Trophoblast cell (in vitro differentiated cells and primary cell): Measurements from ENCODE around the gene LLGL2.

Experiments used
- DNase-seq, 2 donors: peaks; one replicate each; pipeline ENCODE4 v3.0.0-alpha.2; 2016
- H2AFZ ChIP-seq: 2 replicates; pipeline ENCODE4 v1.6.1; 2013; ENCODE audit warnings: low read length, moderate library complexity, mild to moderate bottlenecking; ENCODE audit not compliant: insufficient read depth, poor library complexity
- H2AK5ac ChIP-seq: 2 replicates; pipeline ENCODE4 v1.6.1; 2013; ENCODE audit warnings: mild to moderate bottlenecking, low read length
- H2BK120ac ChIP-seq: 2 replicates; pipeline ENCODE4 v1.6.1; 2013; ENCODE audit warnings: low read length, mild to moderate bottlenecking, moderate library complexity; ENCODE audit not compliant: insufficient read depth, poor library complexity
- H2BK12ac ChIP-seq: 2 replicates; pipeline ENCODE4 v1.6.1; 2013; ENCODE audit warnings: mild to moderate bottlenecking, low read length, moderate library complexity
- H2BK5ac ChIP-seq: 2 replicates; pipeline ENCODE4 v1.6.1; 2013; ENCODE audit warnings: low read length, low read depth, moderate library complexity, mild to moderate bottlenecking; ENCODE audit not compliant: poor library complexity
- H3K14ac ChIP-seq: 2 replicates; pipeline ENCODE4 v1.6.1; 2013; ENCODE audit warnings: mild to moderate bottlenecking, low read length
- H3K18ac ChIP-seq: 2 replicates; pipeline ENCODE4 v1.6.1; 2013; ENCODE audit warnings: mild to moderate bottlenecking, low read length
- H3K23ac ChIP-seq: 2 replicates; pipeline ENCODE4 v1.6.1; 2013; ENCODE audit warnings: low read length
- H3K27ac ChIP-seq: 2 replicates; pipeline ENCODE4 v1.5.1; 2013; ENCODE audit warnings: low read depth, mild to moderate bottlenecking, inconsistent platforms, low read length, moderate library complexity
- H3K27me3 ChIP-seq: 2 replicates; pipeline ENCODE4 v1.6.1; 2013; ENCODE audit warnings: inconsistent platforms, mild to moderate bottlenecking, low read length, moderate library complexity; ENCODE audit not compliant: insufficient read depth
- H3K36me3 ChIP-seq, 2 experiments: 1 replicate in 1 of 2; 2 replicates in 1 of 2; pipeline ENCODE4 v1.6.1; 2013; ENCODE audit warnings: low read length in 2 of 2, mild to moderate bottlenecking in 2 of 2, moderate library complexity in 1 of 2; ENCODE audit not compliant: insufficient read depth in 2 of 2, control insufficient read depth in 1 of 2
- H3K4ac ChIP-seq: 2 replicates; pipeline ENCODE4 v1.6.1; 2013; ENCODE audit warnings: low read depth, mild to moderate bottlenecking, low read length, moderate library complexity
- H3K4me1 ChIP-seq, 2 experiments: 1 replicate in 1 of 2; 2 replicates in 1 of 2; pipeline ENCODE4 v1.6.1; 2013; ENCODE audit warnings: low read length in 2 of 2, mild to moderate bottlenecking in 2 of 2, moderate library complexity in 1 of 2; ENCODE audit not compliant: insufficient read depth in 2 of 2, control insufficient read depth in 1 of 2
- H3K4me2 ChIP-seq: 2 replicates; pipeline ENCODE4 v1.6.1; 2013; ENCODE audit warnings: inconsistent platforms, mild to moderate bottlenecking, low read length, moderate library complexity
- H3K4me3 ChIP-seq: 2 replicates; pipeline ENCODE4 v1.5.1; 2013; ENCODE audit warnings: mild to moderate bottlenecking, low read depth, low read length, inconsistent platforms
- H3K79me1 ChIP-seq: one replicate; pipeline ENCODE4 v1.6.1; 2013; ENCODE audit warnings: low read length
- H3K79me2 ChIP-seq: 2 replicates; pipeline ENCODE4 v1.6.1; 2013; ENCODE audit warnings: low read length, mild to moderate bottlenecking; ENCODE audit not compliant: control insufficient read depth, insufficient read depth, poor library complexity
- H3K9ac ChIP-seq: 2 replicates; pipeline ENCODE4 v1.6.1; 2013; ENCODE audit warnings: mild to moderate bottlenecking, low read length
- H3K9me3 ChIP-seq: 2 replicates; pipeline ENCODE4 v1.6.1; 2013; ENCODE audit warnings: low read depth, mild to moderate bottlenecking, control low read depth, inconsistent platforms, low read length; ENCODE audit not compliant: insufficient read depth
- H4K12ac ChIP-seq: 2 replicates; pipeline ENCODE4 v1.6.1; 2013; ENCODE audit warnings: low read depth, mild to moderate bottlenecking, low read length, moderate library complexity
- H4K8ac ChIP-seq: 2 replicates; pipeline ENCODE4 v1.6.1; 2013; ENCODE audit warnings: low read depth, mild to moderate bottlenecking, low read length, moderate library complexity
- H4K91ac ChIP-seq: one replicate; pipeline ENCODE4 v1.6.1; 2013; ENCODE audit warnings: low read depth, mild to moderate bottlenecking, low read length, moderate library complexity
- WGBS: extraction: QIAGEN DNeasy Blood & Tissue Kit; methylation state at CpG from one replicate; pipeline ENCODE4 v1.1.7; 2013; ENCODE audit warnings: missing lambda C conversion rate; ENCODE audit not compliant: insufficient read length, insufficient coverage; ENCODE audit errors: extremely low coverage; 5-methylcytosine and 5-hydroxymethylcytosine counted together

Gene LLGL2

DNA sequence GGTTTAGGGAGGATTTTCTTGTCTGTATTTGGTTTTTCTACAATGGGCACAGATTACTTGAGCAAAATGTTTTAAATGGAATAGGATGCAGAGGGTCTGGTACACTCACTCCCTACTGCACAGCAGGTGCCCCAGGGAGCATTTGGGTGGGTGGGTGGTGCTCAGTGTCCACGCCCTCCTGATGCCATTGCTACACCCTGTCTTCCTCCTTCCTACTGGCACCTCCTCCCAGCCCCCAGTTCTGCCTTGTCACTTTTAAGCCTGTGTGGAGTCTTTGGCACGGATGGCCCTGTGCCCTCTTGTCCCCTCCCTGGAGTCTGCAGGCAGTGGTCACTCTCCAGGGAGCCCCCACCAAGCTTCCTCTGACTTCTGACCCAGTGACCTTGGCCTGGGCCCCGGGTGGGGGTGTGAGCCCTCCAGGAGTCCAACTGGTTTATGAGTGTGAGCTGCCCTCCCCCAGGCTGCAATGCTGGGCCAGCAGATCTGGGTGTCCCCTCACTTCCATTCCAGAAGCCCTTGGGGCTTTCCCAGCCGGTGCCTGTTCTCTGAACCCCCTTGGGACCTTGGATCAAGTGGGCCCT lies 15.5 kb downstream of the LLGL2 start:
- Histone ChIP-seq H3K4me1 (peaks cover 16 to 41% of the 10 kb centered on the region in 2 experiments), H3K9ac (no peak overlapping the region), H2BK5ac (no peak overlapping the region), H3K9me3 (peaks cover 2% of the 10 kb centered on the region), H2AFZ (no peak overlapping the region), H3K4me3 (no peak overlapping the region), H3K23ac (no peak overlapping the region), H2BK12ac (peak overlapping the region; percentile 17), H4K12ac (no peak overlapping the region), H3K14ac (no peak overlapping the region), H2AK5ac (peak overlapping the region; percentile 38), H3K18ac (no peak overlapping the region), H3K79me1 (peaks cover 5% of the 10 kb centered on the region), H3K27ac (no peak overlapping the region), H3K79me2 (no peaks in the 10 kb centered on the region), H4K8ac (no peak overlapping the region), H4K91ac (no peak overlapping the region), H2BK120ac (no peak overlapping the region), H3K27me3 (no peaks in the 10 kb centered on the region), H3K4me2 (no peak overlapping the region), H3K36me3 (peaks cover 0 to 2% of the 10 kb centered on the region in 2 experiments), H3K4ac (peak overlapping the region; percentile 19)
- WGBS = no CpG with 5 or more reads among the region's 4 CpGs
- DNase-seq = no peak

DNA sequence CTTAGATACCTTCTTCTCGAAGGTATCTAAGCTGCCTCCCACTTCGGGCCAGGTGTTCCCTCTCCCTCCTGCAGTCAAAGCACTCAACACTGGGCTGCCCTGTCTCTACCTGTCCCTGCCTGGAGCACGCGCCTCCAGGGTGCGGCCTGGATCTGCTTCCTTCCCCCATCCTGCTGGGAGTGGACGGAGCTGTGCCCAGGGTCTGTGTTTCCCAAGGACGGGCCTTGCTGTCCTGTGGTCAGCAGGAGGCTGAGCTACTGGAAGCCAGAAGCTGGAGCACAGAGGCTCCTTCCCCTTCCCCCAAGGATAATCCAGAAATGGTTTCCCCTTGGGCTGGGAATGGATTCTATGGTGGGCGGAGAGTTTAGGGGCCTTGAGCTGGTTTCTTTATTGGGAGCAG lies 16.7 kb downstream of the LLGL2 start:
- Histone ChIP-seq H2BK5ac (no peak overlapping the region), H3K79me2 (no peaks in the 10 kb centered on the region), H4K91ac (no peak overlapping the region), H3K79me1 (peaks cover 5% of the 10 kb centered on the region), H3K18ac (no peak overlapping the region), H3K9ac (no peak overlapping the region), H3K4me1 (peaks cover 16 to 44% of the 10 kb centered on the region in 2 experiments), H3K27ac (no peak overlapping the region), H2AK5ac (no peak overlapping the region), H2AFZ (no peak overlapping the region), H3K23ac (no peak overlapping the region), H4K12ac (no peak overlapping the region), H2BK120ac (no peak overlapping the region), H2BK12ac (no peak overlapping the region), H4K8ac (no peak overlapping the region), H3K36me3 (peaks cover 0 to 2% of the 10 kb centered on the region in 2 experiments), H3K4ac (no peak overlapping the region), H3K4me2 (no peak overlapping the region), H3K4me3 (no peak overlapping the region), H3K9me3 (peaks cover 2% of the 10 kb centered on the region), H3K14ac (no peak overlapping the region), H3K27me3 (no peaks in the 10 kb centered on the region)
- no peak for DNase-seq
- WGBS = no CpG with 5 or more reads among the region's 8 CpGs

DNA sequence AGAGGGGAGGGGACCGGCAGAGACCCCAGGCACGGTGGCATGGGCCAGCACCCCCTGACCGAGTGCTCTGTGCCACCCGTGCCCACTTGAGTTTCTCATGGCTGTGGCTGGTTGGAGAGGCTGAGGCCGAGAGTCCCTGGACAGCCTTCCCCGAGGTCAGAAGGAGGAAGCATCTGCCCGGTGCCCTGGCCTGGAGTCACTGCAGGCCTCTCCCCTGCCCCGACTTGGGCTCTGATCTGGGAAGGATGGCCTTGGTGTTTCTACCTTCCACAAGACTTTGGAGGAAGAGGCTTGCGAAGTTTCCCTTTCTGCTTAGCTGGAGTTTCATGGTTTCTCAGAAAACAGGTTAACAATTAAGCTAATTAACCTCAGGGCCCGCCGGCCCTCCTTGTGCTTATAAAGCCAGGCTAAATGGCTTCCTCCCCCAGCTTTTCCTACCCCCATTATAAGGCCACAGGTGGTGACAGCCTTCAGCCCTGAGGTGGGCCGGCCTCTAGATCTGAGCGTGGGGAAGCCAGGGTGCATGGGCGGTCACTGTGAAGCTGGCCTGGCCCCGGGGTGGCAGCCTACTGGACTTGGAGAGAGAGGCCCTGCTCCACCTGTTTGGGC lies 17.3 kb downstream of the LLGL2 start:
- Histone ChIP-seq H2BK12ac (no peak overlapping the region), H3K4ac (no peak overlapping the region), H4K91ac (no peak overlapping the region), H2BK5ac (no peak overlapping the region), H2AK5ac (no peak overlapping the region), H3K79me2 (no peaks in the 10 kb centered on the region), H3K18ac (peak overlapping the region; percentile 15), H3K4me2 (no peak overlapping the region), H2BK120ac (no peak overlapping the region), H3K27me3 (no peaks in the 10 kb centered on the region), H2AFZ (no peak overlapping the region), H3K9me3 (peaks cover 2% of the 10 kb centered on the region), H3K14ac (no peak overlapping the region), H4K12ac (no peak overlapping the region), H3K9ac (no peak overlapping the region), H3K4me1 (peaks cover 16 to 44% of the 10 kb centered on the region in 2 experiments), H3K23ac (no peak overlapping the region), H3K4me3 (no peak overlapping the region), H4K8ac (no peak overlapping the region), H3K27ac (no peak overlapping the region), H3K79me1 (peaks cover 5% of the 10 kb centered on the region), H3K36me3 (peaks cover 0 to 2% of the 10 kb centered on the region in 2 experiments)
- no CpG with 5 or more reads among the region's 15 CpGs for WGBS
- DNase-seq = no peak

DNA sequence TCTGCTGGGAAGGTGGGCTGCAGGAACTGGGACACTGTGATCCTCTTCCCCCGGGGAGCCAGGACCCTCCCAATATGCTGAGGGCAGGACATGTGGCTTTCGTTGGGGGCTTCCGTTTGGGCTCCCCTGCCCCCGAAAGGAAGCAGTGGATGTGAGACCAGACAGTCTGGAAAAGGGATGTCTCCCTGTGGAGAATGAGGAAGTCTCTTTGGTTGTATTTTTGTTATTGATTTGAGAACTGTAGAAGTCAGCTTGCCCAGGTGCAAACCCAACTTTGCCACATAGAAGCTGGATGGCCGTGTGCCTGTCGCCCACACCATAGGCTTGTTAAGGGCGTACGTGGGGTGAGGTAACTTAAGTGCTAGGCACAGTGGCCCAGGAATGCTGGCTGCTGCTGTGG lies 18.8 kb downstream of the LLGL2 start:
- no peak overlapping the region for H2AFZ ChIP-seq
- no peak overlapping the region for H3K27ac ChIP-seq
- H3K79me1 ChIP-seq = peaks cover 7% of the 10 kb centered on the region
- no peak for DNase-seq
- no peak overlapping the region for H4K8ac ChIP-seq
- no peaks in the 10 kb centered on the region for H3K27me3 ChIP-seq
- peaks cover 2% of the 10 kb centered on the region for H3K9me3 ChIP-seq
- no peak overlapping the region for H2BK5ac ChIP-seq
- H4K12ac ChIP-seq = no peak overlapping the region
- H2BK120ac ChIP-seq = no peak overlapping the region
- no peak overlapping the region for H2BK12ac ChIP-seq
- no peak overlapping the region for H3K18ac ChIP-seq
- H4K91ac ChIP-seq = peak overlapping the region; percentile 1
- no peak overlapping the region for H3K4ac ChIP-seq
- no peak overlapping the region for H3K4me3 ChIP-seq
- H3K36me3 ChIP-seq = peaks cover 0 to 2% of the 10 kb centered on the region in 2 experiments
- WGBS = no CpG with 5 or more reads among the region's 8 CpGs
- no peak overlapping the region for H2AK5ac ChIP-seq
- H3K4me1 ChIP-seq = peaks cover 21 to 49% of the 10 kb centered on the region in 2 experiments
- no peak overlapping the region for H3K4me2 ChIP-seq
- H3K79me2 ChIP-seq = no peaks in the 10 kb centered on the region
- H3K23ac ChIP-seq = no peak overlapping the region
- no peak overlapping the region for H3K14ac ChIP-seq
- no peak overlapping the region for H3K9ac ChIP-seq
